HepG2 (cell line): ENCODE results near the gene RAB8A. TPM values are rescaled to one million over a fixed set of nuclear protein-coding genes. Genes with fewer than 3 reads are reported as not detected.
A peak's percentile ranks its signal among the peaks of the same experiment; 100 is the strongest.

Source experiments
- AHR ChIP-seq: IDR thresholded peaks from 2 replicates; pipeline ENCODE4 v1.6.1; 2018; ENCODE audit warnings: missing genetic modification reagents, missing compliant biosample characterization
- BORCS8-MEF2B ChIP-seq: sonication (generic); formaldehyde crosslinking; IDR thresholded peaks from 2 replicates; pipeline ENCODE4 v1.8.0; 2022; ENCODE audit warnings: mild to moderate bottlenecking, missing genetic modification reagents
- CAMTA2 ChIP-seq: sonication (generic); formaldehyde crosslinking; IDR thresholded peaks from 2 replicates; pipeline ENCODE4 v1.4.0; 2020; ENCODE audit warnings: mild to moderate bottlenecking, missing genetic modification reagents, borderline replicate concordance
- CSRNP1 ChIP-seq: sonication (generic); formaldehyde crosslinking; IDR thresholded peaks from 2 replicates; pipeline ENCODE4 v1.8.1; 2023; ENCODE audit warnings: mild to moderate bottlenecking, missing genetic modification reagents
- DMAP1 ChIP-seq: IDR thresholded peaks from 2 replicates; pipeline ENCODE4 v1.6.1; 2016
- DR1 ChIP-seq: sonication (generic); formaldehyde crosslinking; IDR thresholded peaks from 2 replicates; pipeline ENCODE4 v1.8.0; 2021; ENCODE audit warnings: mild to moderate bottlenecking, missing genetic modification reagents, inconsistent platforms
- ELF4 ChIP-seq: sonication (generic); formaldehyde crosslinking; IDR thresholded peaks from 2 replicates; pipeline ENCODE4 v1.5.0; 2020; ENCODE audit warnings: missing genetic modification reagents, mild to moderate bottlenecking, moderate library complexity, borderline replicate concordance
- FOXP1 ChIP-seq, 2 experiments: fragments of 450-650 bp in 1 of 2; IDR thresholded peaks; 2 replicates each; pipeline ENCODE4 v1.6.1; 2017 to 2018; ENCODE audit warnings: antibody characterized with exemption in 1 of 2
- HNF4G ChIP-seq, 2 experiments: sonication (generic) in 1 of 2; formaldehyde crosslinking in 1 of 2; IDR thresholded peaks; 2 replicates each; pipeline versions ENCODE4 v1.4.0 to v1.6.1; 2011 to 2020; ENCODE audit warnings: borderline replicate concordance in 2 of 2, low read depth in 2 of 2, mild to moderate bottlenecking in 2 of 2, low read length in 1 of 2, missing genetic modification reagents in 1 of 2, moderate library complexity in 1 of 2
- MATR3 ChIP-seq: sonication (generic); formaldehyde crosslinking; IDR thresholded peaks from 2 replicates; pipeline ENCODE4 v1.4.0; 2020; ENCODE audit warnings: missing genetic modification reagents
- SIX1 ChIP-seq: sonication (generic); formaldehyde crosslinking; IDR thresholded peaks from 2 replicates; pipeline ENCODE4 v1.4.0; 2020; ENCODE audit warnings: missing genetic modification reagents, borderline replicate concordance
- TEAD3 ChIP-seq: optimal IDR thresholded peaks from 2 replicates; pipeline ENCODE3; 2016; ENCODE audit warnings: borderline replicate concordance
- TOPORS ChIP-seq: sonication (generic); formaldehyde crosslinking; IDR thresholded peaks from 2 replicates; pipeline ENCODE4 v1.8.0; 2023; ENCODE audit warnings: mild to moderate bottlenecking, missing genetic modification reagents
- ZNF263 ChIP-seq: sonication (generic); formaldehyde crosslinking; IDR thresholded peaks from 2 replicates; pipeline ENCODE4 v1.4.0; 2020; ENCODE audit warnings: missing genetic modification reagents
- ZNF441 ChIP-seq: sonication (generic); formaldehyde crosslinking; IDR thresholded peaks from 2 replicates; pipeline ENCODE4 v1.7.0; 2021; ENCODE audit warnings: missing genetic modification reagents, borderline replicate concordance
- ZNF547 ChIP-seq: sonication (generic); formaldehyde crosslinking; IDR thresholded peaks from 2 replicates; pipeline ENCODE4 v1.5.1; 2020; ENCODE audit warnings: mild to moderate bottlenecking, missing genetic modification reagents
- ZNF570 ChIP-seq: sonication (generic); formaldehyde crosslinking; IDR thresholded peaks from 2 replicates; pipeline ENCODE4 v1.4.0; 2020; ENCODE audit warnings: mild to moderate bottlenecking, missing genetic modification reagents, borderline replicate concordance
- ZNF773 ChIP-seq: sonication (generic); formaldehyde crosslinking; IDR thresholded peaks from 2 replicates; pipeline ENCODE4 v1.4.0; 2020; ENCODE audit warnings: missing genetic modification reagents, borderline replicate concordance
- polyA plus RNA-seq, 8 experiments: library from polyadenylated mRNA; depleted of rRNA in 3 of 8; stranded (reverse) in 7 of 8; unstranded in 1 of 8; fragments of >200 nt; fragmentation: Illumina TruSeq in 4 of 8; extraction: Trizol in 4 of 8; gene quantifications; 2 replicates each; pipeline versions ENCODE4 v1.2.1 to v1.2.3, GENCODE V29; 2011 to 2016; ENCODE audit warnings: low read depth in 4 of 8, missing spikeins in 1 of 8, mixed read lengths in 1 of 8; ENCODE audit not compliant: insufficient read depth in 1 of 8
- total RNA-seq, 5 experiments: library from RNA; depleted of rRNA; stranded (reverse); fragments of >200 nt; fragmentation: Illumina TruSeq; extraction: Trizol; gene quantifications; 2 replicates each; pipeline ENCODE4 v1.2.3, GENCODE V29; 2016; ENCODE audit warnings: low read depth in 1 of 5
- TF ChIP-seq, protein P1 (sequence below): sonication (generic); formaldehyde crosslinking; IDR thresholded peaks from 2 replicates; pipeline ENCODE4 v1.4.0; 2020; ENCODE audit warnings: missing genetic modification reagents
- TF ChIP-seq, protein P2 (sequence below): sonication (generic); formaldehyde crosslinking; IDR thresholded peaks from 2 replicates; pipeline ENCODE4 v1.5.1; 2020; ENCODE audit warnings: missing genetic modification reagents, mild to moderate bottlenecking, borderline replicate concordance

Gene RAB8A
- total and polyA plus RNA-seq, 2 of the 13 experiments (the other 11 are each of a cell fraction or from before 2014, with no cell fraction given), result 36.7 to 45.0 TPM

DNA sequence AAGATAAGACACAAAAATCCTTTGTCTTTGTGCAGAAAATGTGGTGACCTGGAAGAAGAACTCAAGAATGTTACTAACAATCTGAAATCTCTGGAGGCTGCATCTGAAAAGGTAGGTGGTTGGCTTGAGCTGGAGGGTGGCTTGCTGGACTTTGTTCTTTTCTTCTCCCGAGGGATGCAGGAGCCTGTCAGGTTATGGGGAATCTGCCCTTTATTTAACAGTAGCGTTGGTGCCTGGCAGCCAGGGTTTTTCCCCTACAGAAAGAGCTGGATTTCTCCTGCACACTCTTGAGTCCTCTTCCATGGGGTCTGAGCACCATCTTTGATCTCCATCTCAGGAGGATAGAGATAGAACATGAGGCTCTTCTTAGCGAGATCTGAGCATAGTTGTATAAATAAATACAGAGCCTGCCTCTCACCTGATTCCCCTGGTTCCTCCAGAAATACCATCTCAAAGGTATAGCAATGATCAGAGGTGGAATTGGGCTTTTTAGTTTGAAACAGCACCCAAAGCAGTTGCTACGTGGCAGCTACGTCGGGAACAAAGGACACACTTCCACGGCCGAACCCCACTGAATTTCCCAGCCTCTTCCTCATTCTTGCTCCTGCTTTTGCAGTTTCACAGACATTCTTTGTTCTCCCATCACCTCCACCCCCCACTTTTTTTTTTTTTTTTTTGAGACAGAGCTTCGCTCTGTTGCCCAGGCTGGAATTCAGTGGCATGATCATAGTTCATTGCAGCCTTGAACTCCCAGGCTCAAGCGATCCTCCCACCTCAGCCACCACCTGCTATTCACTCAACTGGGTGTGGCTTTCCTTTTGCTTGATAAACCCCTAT is 22.5 kb upstream of the RAB8A start (continued):
- TF ChIP-seq, protein P1, sequence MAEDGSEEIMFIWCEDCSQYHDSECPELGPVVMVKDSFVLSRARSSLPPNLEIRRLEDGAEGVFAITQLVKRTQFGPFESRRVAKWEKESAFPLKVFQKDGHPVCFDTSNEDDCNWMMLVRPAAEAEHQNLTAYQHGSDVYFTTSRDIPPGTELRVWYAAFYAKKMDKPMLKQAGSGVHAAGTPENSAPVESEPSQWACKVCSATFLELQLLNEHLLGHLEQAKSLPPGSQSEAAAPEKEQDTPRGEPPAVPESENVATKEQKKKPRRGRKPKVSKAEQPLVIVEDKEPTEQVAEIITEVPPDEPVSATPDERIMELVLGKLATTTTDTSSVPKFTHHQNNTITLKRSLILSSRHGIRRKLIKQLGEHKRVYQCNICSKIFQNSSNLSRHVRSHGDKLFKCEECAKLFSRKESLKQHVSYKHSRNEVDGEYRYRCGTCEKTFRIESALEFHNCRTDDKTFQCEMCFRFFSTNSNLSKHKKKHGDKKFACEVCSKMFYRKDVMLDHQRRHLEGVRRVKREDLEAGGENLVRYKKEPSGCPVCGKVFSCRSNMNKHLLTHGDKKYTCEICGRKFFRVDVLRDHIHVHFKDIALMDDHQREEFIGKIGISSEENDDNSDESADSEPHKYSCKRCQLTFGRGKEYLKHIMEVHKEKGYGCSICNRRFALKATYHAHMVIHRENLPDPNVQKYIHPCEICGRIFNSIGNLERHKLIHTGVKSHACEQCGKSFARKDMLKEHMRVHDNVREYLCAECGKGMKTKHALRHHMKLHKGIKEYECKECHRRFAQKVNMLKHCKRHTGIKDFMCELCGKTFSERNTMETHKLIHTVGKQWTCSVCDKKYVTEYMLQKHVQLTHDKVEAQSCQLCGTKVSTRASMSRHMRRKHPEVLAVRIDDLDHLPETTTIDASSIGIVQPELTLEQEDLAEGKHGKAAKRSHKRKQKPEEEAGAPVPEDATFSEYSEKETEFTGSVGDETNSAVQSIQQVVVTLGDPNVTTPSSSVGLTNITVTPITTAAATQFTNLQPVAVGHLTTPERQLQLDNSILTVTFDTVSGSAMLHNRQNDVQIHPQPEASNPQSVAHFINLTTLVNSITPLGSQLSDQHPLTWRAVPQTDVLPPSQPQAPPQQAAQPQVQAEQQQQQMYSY (CRISPR knock-in tag), result 0 out of 2 replicates have a peak, but pooled peaks have one; percentile 17
- TF ChIP-seq DR1 (CRISPR knock-in tag), result no peak
- TF ChIP-seq CSRNP1 (CRISPR knock-in tag), result no peak
- TF ChIP-seq ELF4, result peak; percentile 37; the same call in 1 of the 2 replicates
- no peak for TF ChIP-seq AHR (CRISPR knock-in tag)
- TF ChIP-seq MATR3 (CRISPR knock-in tag), result no peak
- TF ChIP-seq FOXP1 (IDR thresholded peaks at IDR 0.05), result no peak
- peak; percentile 9; the same call in 1 of the 2 replicates for TF ChIP-seq FOXP1 (CRISPR knock-in tag; IDR thresholded peaks at IDR 0.05)
- TF ChIP-seq BORCS8-MEF2B (CRISPR knock-in tag), result no peak
- 0 out of 2 replicates have a peak, but pooled peaks have one; percentile 49 for TF ChIP-seq DMAP1 (CRISPR knock-in tag)
- TF ChIP-seq HNF4G (IDR thresholded peaks at IDR 0.05; ENCODE audit: borderline replicate concordance, low read depth, low read length), result peak; percentile 48
- no peak for TF ChIP-seq HNF4G (CRISPR knock-in tag; IDR thresholded peaks at IDR 0.05; ENCODE audit: borderline replicate concordance, low read depth)
- no peak for TF ChIP-seq TOPORS (CRISPR knock-in tag)
- TF ChIP-seq ZNF570 (CRISPR knock-in tag), result no peak
- TF ChIP-seq, protein P2, sequence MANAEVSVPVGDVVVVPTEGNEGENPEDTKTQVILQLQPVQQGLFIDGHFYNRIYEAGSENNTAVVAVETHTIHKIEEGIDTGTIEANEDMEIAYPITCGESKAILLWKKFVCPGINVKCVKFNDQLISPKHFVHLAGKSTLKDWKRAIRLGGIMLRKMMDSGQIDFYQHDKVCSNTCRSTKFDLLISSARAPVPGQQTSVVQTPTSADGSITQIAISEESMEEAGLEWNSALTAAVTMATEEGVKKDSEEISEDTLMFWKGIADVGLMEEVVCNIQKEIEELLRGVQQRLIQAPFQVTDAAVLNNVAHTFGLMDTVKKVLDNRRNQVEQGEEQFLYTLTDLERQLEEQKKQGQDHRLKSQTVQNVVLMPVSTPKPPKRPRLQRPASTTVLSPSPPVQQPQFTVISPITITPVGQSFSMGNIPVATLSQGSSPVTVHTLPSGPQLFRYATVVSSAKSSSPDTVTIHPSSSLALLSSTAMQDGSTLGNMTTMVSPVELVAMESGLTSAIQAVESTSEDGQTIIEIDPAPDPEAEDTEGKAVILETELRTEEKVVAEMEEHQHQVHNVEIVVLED (CRISPR knock-in tag), result no peak
- peak; percentile 90 for TF ChIP-seq TEAD3 (CRISPR knock-in tag)
- no peak for TF ChIP-seq ZNF441 (CRISPR knock-in tag)
- no peak for TF ChIP-seq ZNF547 (CRISPR knock-in tag)
- TF ChIP-seq SIX1 (CRISPR knock-in tag), result no peak
- no peak for TF ChIP-seq CAMTA2 (CRISPR knock-in tag)
- no peak for TF ChIP-seq ZNF773 (CRISPR knock-in tag)
- TF ChIP-seq ZNF263 (CRISPR knock-in tag), result no peak
